GM10847 (cell line): Measurements from ENCODE around the gene SIRT7.

Experiments used
- POLR2A ChIP-seq: IDR thresholded peaks from 2 replicates; pipeline ENCODE4 v1.6.1; 2011; ENCODE audit not compliant: insufficient read length; ENCODE audit errors: extremely low read depth

SIRT7 gene

DNA sequence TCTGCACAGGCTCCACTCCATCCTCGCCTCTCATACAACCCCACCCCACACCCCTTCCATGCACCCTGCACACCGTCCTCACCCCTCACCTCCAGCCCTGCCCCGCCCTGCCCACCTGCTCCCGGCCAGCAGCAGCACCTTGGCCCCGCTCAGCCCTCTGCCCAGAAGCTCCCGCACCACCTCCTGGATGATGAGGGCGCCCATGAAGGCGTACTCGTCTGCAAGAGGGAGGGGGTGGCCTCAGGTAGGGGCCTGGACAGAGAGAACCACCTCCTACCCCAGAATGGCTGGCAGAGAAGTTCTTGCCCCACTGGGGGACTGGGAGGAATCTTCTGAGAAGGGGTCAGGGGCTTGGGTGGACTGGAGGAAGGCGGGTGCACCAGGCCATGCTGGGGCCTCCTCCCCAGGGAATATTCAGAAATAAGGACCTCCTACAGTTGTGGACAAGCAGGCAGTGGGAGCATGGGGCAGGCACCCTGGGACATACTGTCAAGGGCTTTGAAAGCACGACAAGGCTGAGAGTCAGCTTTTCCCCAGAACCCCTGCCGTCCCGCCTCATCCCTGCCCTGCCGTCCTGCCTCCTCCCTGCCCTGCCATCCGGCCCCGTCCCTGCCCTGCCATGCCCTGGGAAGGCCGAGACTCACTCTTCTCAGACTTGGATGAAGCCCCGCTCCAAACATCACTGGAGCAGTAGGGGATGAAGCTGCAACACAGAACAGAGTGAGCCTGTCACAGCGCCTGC is 39.9 kb upstream of the SIRT7 start:
- TF ChIP-seq POLR2A, result no peak

DNA sequence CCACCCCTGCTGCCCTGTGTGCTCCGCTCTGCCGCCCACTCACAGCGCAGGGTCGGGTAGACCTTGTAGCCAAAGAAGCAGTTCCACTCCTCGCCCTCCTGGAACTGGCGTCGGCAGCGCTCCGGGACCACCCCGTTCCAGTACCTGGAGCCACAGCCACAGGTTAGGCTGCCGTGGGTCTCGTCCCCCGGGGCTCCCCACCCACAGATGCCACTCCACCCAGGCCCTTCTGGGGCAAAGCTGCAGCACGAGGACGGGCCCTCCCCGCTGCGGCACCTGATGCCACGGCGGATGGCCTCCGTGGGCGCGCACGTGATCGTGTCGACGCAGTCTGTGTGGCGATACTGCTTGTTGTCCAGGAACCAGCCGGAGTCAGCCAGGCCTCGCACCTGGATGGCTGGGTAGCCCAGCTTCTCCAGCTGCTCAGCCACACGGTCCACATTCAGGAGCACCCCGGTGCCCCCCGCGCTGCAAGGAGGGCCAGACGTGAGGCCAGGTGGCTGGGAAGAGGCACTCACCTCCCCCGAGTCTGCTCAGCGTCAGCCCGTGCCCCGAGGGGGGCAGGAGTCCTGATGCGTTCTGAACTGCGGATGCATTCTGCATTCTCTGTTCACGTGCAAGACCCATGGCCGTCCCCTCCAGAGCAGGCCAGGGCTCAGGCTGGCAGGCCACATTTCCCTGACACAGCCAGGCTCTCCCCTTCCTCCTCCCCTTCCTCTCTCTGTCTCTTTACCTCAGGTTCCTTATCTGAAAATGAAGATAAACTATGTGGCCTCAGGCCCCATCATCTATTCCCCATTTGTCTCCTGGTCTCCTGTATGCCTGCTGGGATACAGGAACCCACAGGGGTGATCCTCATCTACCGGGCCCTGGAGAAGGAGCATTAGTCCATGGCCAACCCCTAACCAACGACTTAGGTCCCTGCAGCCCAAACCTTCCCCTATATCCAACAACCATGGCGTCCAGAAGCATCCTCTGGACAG is 38.9 kb upstream of the SIRT7 start:
- TF ChIP-seq POLR2A, result no peak

DNA sequence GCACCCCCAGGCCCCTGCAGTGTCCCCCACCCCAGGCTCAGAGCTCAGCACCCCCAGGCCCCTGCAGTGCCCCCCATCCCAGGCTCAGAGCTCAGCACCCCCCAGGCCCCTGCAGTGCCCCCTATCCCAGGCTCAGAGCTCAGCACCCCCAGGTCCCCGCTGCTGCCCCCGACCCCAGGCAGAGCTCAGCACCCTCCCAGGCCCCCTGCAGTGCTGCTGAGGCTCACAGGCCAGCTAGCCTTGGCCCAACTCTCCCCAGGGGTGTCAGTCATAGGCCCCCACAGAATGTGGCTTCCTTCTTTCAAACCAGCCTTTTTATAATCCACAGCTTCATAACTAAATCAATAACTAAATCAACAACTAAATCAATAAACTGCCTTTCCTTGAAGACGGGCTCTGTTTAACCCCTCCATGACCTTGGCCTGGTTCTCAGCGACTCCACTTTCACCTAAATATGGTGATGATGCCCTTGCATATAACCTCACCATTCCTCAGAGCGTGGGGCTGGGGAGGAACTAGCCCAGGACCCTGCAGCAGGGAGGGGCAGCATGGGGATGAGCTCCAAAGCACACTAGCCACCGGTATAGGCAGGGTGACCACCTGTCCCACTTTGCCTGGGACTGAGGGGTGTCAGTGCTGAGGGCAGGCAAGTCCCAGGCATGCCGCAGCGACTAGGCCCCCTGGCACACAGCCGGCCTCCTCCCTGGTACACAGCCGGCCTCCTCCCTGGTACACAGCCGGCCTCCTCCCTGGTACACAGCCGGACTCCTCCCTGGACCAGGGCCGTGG is 38.0 kb upstream of the SIRT7 start:
- TF ChIP-seq POLR2A, result no peak

DNA sequence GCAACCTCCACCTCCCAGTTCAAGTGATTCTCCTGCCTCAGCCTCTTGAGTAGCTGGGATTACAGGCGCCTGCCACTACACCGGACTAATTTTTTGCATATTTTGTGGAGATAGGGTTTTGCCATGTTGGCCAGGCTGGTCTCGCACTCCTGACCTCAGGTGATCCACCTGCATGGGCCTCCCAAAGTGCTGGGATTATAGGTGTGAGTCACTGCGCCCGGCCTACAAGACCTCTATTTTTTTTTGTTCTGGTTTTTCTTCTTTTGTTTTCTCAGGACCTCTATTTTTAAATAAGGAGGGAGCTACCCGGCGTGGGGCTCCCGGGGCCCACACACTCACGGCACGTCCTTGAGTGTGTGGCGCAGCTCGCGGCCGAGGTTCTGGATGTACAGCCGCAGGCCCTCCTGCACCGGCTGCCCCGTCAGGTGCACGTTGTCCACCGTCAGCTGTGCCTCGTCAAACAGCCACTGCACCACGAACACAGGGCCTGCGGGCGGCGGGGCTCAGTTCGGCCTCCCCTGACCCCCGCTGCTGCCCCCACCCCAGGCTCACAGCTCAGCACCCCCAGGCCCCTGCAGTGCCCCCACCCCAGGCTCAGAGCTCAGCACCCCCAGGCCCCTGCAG is 37.2 kb upstream of the SIRT7 start:
- TF ChIP-seq POLR2A, result no peak

DNA sequence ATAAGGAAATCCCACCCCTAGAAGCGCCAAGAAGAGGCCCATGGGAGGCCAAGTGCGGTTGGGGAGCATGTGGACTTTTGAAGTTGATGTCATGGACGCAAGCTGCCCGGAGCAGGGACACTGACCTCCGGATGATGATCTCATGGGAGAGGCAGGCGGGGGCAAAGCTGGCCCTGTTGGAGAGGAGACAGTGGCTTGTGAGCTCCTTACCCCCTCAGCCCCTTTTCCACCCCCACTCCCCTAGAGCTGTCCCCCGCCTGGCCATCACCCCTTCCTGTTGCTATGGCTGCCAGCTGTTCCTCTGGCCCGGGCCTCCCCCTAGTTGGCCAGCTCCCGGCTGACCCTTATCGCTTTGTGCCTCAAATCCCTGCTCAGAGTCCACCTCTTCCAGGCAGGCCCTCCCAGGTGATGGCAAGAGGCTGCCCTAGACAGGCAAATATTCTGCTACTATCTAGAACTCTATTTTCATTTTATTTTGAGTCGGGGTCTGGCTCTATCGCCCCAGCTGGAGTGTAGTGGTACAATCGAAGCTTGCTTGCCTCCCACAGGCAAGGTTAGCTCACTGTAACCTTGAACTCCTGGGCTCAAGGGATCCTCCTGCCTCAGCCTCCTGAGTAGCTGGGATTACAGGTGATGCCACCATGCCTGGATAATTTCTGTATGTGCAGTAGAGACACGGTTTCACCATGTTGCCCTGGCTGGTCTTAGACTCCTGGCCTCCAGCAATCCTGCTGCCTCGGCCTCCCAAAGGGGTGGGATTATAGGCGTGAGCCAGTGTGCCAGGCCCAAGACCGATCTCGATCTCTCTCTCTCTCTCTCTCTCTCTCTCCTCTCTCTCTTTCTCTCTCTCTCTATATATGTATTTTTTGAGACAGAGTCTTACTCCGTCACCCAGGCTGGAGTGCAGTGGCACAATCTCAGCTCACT is 36.4 kb upstream of the SIRT7 start:
- TF ChIP-seq POLR2A, result no peak

DNA sequence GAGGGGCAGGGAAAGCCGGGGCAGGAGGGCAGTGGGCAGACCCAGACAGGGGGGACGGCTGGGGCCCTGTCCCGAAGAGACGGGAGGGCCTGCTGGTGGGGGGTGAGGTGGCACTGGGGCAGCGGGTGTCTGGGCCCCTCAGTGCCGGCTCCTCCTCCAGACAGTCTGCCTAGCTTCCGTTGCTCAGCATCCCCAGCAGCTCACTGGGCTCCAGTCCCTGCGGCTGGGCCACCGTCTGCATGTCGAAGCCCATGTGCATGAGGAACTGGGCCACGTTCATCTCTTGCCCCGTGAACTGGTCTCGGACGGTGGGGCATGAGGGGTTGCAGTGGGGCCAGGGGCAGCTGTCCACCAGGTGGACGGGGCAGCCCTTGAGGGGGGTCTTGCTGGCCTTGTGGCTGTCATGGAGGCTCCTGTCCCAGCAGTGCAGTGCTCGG is 34.8 kb upstream of the SIRT7 start:
- TF ChIP-seq POLR2A, result no peak

DNA sequence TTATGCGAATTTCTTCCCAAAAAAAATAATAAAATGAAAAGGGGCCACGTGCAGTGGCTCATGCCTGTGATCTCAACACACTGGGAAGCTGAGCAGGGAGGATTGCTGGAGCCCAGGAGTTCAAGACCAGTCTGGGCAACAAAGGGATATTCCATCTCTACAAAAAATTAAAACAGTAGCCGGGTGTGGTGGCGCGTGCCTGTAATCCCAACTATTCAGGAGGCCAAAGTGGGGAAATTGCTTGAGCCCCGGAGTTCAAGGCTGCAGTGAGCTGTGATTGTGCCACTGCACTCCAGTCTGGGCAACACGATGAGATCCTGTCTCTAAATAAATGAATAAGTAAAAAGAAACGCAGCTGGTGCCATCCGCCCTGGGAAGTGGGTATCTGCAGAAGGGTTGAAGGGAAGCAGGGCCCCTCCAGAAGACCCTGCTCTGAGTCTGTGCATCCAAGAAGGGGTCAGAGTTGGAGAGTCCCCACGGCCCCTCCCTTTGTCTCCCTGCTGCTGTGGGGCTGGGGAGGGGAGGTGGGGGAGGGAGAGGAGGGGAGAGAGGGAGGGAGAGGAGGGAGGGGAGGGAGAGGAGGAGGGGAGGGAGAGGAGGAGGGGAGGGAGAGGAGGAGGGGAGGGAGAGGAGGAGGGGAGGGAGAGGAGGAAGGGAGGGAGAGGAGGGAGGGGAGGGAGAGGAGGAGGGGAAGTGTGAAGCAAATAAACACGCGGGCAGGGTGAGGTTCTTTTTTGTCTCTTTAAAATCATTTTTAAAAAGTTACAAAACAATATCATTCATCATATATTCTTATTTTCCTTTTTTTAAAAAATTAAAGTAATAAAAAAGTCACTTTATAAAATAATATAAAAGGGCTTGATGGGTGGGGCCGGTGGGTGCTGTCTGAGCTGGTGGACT is 34.1 kb upstream of the SIRT7 start:
- no peak for TF ChIP-seq POLR2A

DNA sequence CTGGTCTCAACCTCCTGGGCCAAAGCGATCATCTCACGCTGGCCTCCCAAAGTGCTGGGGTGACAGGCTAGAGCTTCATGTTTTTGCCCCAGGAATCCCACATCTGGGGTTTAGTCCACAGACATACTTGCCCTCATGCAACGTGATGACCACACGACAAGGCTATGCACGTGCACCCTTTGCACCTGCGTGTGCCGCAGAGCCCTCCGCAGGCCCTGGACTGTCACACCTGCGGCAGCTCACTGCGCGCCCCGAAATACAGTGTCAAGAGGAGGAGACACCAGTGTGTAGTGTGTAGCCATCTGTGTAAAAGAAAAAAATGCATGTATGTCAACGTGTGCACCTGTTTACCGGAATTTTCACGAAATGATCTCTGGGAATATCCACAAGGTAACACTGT is 32.5 kb upstream of the SIRT7 start:
- no peak for TF ChIP-seq POLR2A

DNA sequence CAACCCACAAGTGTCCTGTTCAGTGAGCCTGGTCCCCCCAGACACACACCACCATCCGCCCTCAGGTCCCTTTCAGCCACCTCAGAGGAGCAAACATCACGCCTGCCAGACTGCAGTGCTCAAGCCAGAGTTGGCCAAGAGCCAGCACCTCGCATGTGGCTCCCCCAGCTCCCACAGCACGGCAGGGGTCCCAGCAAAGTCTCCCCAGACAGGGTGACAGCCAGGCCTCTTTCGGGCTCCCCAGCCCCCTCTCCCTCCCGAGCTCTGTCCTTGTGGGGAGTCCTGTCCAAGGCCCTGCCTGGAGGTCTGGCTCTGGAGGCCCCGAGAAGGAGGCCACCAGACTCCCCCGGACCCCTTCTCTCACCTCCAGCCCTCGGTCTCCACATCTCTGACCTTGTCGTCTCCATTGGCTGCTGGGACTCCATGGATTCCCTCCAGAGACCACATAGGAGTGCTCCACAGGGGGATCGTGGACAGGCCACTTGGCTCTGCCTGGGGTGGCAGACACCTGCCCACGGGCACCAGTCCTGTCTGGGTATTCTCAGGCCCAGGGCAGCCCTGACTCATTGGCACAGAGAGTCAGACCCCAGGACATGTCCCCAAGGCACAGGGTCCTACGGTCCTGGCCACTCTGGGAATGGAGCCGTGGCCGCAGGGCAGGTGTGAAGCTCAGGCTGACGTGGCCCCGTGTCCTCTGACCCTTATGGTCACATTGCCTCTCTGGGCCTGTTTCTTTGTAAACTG is 30.8 kb upstream of the SIRT7 start:
- TF ChIP-seq POLR2A, result no peak

DNA sequence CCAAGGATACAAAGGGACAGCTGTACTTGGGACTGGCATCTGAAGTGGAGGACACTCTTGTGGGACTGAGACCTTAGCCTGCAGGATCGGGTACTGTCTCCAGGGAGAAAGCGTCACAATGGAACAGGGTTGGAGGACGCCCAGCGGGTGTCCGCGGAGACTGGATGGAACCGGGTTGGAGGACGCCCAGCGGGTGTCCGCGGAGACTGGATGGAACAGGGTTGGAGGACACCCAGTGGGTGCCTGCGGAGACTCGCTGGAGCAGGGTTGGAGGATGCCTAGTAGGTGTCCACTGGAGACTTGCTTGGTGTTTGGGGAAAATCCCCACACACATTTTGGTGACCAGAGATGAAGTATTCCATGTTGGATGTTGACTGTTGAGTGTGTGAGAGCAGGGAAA is 29.2 kb upstream of the SIRT7 start, which contains the start of gene MYADML2:
MYADML2 (minus strand) TSS at position 45 of the 400 bp plus-strand sequence. CDS start 5,492 bp downstream, outside the sequence.
- no peak for TF ChIP-seq POLR2A

DNA sequence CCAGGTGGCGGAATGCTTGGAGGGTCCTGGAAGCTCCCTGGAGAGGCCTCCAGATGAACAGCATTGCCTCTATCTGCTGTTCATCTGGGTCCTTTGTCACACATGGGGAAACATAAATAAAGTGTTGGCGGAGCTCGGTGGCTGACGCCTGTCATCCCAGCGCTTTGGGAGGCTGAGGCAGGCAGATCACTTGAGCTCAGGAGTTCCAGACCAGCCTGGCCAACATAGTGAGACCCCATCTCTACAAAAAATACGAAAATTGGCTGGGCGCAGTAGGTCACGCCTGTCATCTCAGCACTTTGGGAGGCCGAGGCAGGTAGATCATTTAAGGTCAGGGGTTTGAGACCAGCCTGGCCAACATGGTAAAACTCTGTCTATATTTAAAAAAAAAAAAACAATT is 26.9 kb upstream of the SIRT7 start:
- TF ChIP-seq POLR2A, result no peak

DNA sequence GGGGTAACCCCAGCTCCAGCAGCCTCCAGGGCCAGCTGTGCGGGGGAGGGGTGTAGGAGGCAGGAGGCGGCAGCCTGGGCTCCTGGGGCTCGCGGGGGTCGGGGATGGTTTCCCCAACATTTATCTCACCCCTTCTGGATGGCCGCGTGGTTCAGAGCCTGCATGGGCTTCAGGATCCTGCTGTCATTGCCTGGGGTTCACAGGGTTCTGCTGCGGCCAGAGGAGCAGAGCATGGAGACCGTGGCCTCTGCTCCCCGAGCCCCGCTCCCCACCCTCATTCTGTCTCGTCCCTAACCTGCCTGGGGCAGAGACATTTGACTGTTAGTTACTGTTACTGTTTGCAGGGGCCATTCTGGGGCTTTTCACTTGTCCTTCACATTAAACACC is 24.2 kb upstream of the SIRT7 start:
- no peak for TF ChIP-seq POLR2A
